ENCODE results near the gene MICB.

DNA sequence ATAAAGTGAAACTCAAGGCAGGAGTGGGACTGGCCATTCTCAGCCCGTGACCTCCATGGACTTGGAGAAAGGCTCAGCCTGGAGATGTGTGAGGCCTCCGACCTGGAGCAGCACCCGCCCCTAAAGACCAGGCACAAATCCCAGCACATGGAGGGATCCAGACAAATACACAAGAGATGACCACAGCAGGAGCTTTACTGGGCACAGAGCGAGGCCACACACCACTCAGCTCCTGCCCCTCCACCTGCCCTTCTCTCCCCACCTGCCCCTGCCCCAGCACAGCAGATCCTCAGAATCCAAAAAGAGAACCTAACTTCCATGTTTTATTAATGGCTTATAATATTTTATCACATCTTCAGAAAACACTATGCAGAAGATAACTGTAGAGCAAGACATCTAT is 20.4 kb upstream of the MICB start:
- TF ChIP-seq, protein P1, sequence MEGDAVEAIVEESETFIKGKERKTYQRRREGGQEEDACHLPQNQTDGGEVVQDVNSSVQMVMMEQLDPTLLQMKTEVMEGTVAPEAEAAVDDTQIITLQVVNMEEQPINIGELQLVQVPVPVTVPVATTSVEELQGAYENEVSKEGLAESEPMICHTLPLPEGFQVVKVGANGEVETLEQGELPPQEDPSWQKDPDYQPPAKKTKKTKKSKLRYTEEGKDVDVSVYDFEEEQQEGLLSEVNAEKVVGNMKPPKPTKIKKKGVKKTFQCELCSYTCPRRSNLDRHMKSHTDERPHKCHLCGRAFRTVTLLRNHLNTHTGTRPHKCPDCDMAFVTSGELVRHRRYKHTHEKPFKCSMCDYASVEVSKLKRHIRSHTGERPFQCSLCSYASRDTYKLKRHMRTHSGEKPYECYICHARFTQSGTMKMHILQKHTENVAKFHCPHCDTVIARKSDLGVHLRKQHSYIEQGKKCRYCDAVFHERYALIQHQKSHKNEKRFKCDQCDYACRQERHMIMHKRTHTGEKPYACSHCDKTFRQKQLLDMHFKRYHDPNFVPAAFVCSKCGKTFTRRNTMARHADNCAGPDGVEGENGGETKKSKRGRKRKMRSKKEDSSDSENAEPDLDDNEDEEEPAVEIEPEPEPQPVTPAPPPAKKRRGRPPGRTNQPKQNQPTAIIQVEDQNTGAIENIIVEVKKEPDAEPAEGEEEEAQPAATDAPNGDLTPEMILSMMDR (IDR thresholded peaks at IDR 0.05) = no peak
- TF ChIP-seq, protein P2, sequence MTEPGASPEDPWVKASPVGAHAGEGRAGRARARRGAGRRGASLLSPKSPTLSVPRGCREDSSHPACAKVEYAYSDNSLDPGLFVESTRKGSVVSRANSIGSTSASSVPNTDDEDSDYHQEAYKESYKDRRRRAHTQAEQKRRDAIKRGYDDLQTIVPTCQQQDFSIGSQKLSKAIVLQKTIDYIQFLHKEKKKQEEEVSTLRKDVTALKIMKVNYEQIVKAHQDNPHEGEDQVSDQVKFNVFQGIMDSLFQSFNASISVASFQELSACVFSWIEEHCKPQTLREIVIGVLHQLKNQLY (CRISPR knock-in tag; IDR thresholded peaks at IDR 0.05) = no peak
- TF ChIP-seq FOXK1 (CRISPR knock-in tag; IDR thresholded peaks at IDR 0.05) (no peak), ETV6 (CRISPR knock-in tag; IDR thresholded peaks at IDR 0.05) (no peak), TEAD4 (CRISPR knock-in tag; IDR thresholded peaks at IDR 0.05) (no peak), NR1H2 (CRISPR knock-in tag; IDR thresholded peaks at IDR 0.05) (no peak), KAT7 (CRISPR knock-in tag; IDR thresholded peaks at IDR 0.05; ENCODE audit: borderline replicate concordance) (no peak), CREM (CRISPR knock-in tag; IDR thresholded peaks at IDR 0.05) (no peak)
- TF ChIP-seq, protein P3, sequence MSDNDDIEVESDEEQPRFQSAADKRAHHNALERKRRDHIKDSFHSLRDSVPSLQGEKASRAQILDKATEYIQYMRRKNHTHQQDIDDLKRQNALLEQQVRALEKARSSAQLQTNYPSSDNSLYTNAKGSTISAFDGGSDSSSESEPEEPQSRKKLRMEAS (CRISPR knock-in tag; IDR thresholded peaks at IDR 0.05) = no peak
